Fibroblast of skin of right biceps (primary cell): ENCODE measurements around the gene REXO5.
A peak's percentile ranks its signal among the peaks of the same experiment; 100 is the strongest.
"Not testable (repeated sequence)": the region's sequence is repeated elsewhere in the genome, so short reads cannot be mapped to it uniquely, and the experiment has no call there.

Experiments used
- DNase-seq: peaks from one replicate; pipeline ENCODE4 v3.0.0-alpha.2; 2013

REXO5 gene

DNA sequence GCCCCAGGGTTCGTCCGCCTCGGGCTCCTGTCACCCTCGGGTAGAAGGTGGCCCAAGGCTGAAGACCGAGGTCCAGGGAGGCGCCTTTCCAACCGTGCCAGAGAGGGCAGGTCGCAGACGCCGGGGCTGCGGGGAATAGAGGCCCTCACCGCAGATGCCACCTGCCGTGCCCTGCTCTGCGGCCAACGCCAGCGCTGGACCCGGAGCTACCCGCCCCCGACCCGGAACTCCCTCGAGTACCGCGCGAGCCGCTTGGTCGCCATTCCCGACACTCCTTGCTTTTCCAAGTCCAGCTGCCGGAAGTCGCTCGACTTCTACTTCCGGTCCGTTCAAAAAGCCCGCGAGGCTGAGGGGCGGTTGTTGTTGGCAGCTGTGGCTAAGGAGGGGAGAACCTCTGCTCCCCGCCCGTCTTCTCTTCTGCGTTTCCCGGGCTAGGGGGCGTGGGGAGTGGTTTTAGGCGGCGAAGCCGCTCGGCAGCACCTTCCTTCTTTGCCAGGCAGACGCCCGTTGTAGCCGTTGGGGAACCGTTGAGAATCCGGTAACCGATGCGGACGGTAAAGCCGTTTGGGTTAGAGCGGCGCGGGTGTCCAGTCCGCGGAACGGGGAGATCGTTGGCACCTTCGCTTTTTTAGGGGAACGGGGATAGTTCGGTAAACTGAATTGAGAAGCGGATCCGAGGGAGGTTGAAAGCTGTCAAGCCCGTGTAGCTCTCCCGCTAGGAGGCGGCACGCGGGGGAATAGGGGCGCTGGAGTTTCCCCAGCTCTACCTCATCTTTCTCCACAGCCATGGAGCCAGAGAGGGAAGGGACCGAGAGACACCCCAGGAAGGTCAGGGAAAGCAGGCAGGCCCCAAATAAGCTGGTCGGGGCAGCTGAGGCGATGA, at the start of gene REXO5, which contains the start of gene ERI2:
TSS of gene REXO5 (plus strand) at position 360 of the 883 bp plus-strand sequence. CDS start at position 787, 427 bp downstream.
TSS of gene ERI2 (minus strand) at position 305 of the 883 bp plus-strand sequence. CDS start at position 263, 42 bp downstream.
- peak; percentile 97 for DNase-seq

- DNase-seq = no peak
Observed at GRCh38 chr16:20760346-20760745, 46.0 kb upstream of the REXO5 start.

GRCh38 chr16:20761175-20761574, 45.2 kb upstream of the REXO5 start:
- DNase-seq = no peak

- DNase-seq = no peak
Observed at GRCh38 chr16:20762404-20763123, 43.8 kb upstream of the REXO5 start.

DNA sequence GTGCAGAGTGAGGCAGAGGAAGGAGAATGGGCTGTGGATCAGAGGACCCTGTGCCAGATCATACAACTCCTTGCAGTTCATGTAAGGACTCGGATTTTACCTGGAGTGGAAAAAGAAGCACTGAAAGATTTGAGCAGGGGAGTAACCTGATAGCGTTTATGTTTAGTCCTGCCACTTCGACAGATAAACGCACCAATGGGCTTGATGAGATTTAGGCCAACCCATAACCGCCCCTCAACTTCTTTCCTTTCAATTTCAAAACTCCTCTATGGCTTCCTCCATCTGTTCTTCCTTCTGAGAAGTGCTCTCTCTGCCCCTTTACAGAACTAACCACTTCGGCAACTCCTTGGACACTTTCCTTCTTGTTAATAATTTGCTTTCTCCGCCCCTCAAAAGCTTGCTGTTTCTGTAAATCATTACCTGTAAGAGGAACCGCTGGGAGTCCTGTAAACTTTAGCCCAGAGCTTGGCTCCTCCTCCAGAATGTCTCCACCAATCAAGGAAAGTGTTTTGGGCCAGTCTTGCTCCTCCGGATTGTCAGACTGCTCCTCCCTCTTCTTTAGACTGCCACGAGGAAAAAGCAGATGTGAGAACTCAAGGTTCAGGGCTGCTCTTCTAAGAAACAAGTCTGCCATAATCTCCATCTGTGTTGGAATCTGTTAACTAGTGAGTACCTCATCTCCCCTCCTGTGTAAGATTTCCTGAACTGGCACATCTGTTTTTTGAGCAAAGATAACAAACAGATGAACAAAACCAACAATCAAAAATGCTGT, 42.7 kb upstream of the REXO5 start, which contains the start of gene ACSM3:
TSS of gene ACSM3 (plus strand) at position 554 of the 772 bp plus-strand sequence. CDS start 6,021 bp downstream, outside the sequence.
- peak; percentile 61 for DNase-seq

- DNase-seq = not testable (repeated sequence)
Observed at GRCh38 chr16:20764448-20764847, 41.9 kb upstream of the REXO5 start.

DNA sequence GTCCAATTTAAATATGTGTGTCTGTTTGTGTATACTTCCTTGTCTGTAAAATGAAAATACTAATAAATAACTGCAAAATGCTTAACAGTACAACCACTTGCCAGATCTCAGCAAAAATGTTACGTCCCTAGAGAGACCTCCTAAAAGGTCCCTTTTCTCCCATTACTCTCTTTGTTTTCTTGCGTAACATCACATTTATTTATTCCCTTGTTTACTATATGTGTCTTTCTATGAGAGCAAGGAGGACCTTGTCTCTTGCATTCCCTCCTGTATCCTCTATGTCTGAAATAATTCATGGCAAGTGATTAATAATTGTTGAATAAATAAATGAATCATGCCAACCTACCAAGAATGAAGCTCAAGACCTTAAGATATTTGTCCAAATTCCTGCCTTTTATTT, 40.6 kb upstream of the REXO5 start:
- DNase-seq = no peak

- DNase-seq = no peak
Observed at GRCh38 chr16:20766294-20766693, 40.0 kb upstream of the REXO5 start.

DNA sequence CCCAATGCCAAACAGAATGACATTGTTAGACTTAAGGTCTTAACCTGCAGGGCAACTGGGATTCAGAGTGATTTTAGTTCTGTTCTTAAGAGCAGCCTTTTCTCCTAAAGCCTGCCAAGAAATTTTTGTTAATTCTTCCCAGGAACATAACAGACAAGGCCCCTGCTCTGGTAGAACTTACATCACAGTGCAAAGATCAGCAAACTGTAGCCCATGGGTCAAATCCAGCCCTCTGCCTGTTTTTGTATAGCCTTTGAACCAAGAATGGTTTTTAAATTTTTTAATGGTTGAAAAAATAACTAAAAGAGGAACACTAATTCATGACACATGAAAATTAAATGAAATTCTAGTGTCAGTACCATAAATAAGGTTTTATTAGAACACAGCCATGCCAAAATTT, 38.8 kb upstream of the REXO5 start:
- no peak for DNase-seq

DNA sequence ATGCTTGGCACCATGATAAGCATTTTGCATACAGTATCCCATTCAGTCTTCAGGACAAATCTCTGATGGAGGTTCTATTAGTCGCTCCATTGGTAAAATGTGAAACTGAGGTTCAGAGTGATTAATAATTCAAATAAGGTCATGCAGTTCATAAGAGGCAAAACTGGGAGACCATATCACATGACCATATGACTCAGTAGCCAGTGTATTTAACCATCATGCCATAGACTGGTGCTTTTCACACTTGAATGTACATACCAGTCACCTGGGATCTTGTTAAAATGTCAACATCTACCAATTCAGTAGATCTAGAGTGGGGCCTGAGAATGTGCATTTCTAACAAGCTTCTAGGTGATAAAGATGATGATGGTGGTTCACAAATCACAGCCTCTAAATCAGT, 38.2 kb upstream of the REXO5 start:
- DNase-seq = no peak

GRCh38 chr16:20768818-20769217, 37.5 kb upstream of the REXO5 start:
- DNase-seq = no peak

DNA sequence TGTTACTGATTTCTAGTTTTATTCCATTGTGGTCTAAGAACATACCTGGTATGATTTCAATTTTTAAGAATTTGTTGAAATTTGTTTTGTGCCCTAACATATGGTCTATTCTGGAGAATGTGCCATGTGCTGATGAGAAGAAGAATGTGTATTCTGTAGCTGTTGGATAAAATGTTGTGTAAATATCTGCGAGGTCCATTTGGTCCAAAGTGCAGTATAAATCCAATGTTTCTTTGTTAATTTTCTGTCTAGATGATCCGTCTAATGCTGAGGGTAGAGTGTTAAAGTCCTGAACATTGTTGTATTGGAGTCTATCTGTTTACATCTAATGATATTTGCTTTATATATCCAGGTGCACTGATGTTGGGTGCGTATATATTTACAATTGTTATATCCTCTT, 32.6 kb upstream of the REXO5 start:
- DNase-seq = no peak

GRCh38 chr16:20774703-20775362, 31.5 kb upstream of the REXO5 start:
- DNase-seq = peak; percentile 41

GRCh38 chr16:20781697-20782096, 24.6 kb upstream of the REXO5 start:
- no peak for DNase-seq

DNA sequence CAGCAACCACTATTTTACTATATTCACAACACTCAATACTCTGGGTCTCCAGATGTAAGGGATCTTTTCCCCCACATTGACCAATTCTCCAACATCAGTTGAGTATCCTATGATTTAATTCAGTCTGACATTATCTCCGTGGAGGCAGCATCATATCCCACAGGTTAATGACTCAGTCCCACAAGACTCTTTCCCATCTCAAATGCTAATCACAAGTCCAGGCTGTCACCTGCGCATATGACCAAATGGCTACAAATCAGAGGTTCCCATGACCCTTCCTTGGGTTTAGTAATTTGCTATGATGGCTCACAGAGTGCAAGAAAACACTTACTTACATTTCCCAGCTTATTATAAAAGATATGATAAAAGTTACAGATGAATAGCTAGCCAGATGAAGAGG, 23.9 kb upstream of the REXO5 start:
- DNase-seq = no peak

- DNase-seq = no peak
Observed at GRCh38 chr16:20784204-20784603, 22.1 kb upstream of the REXO5 start.

- DNase-seq = no peak
Observed at GRCh38 chr16:20789130-20789529, 17.2 kb upstream of the REXO5 start.

- DNase-seq = peak; percentile 30
Observed at GRCh38 chr16:20791923-20792612, 14.3 kb upstream of the REXO5 start.

DNA sequence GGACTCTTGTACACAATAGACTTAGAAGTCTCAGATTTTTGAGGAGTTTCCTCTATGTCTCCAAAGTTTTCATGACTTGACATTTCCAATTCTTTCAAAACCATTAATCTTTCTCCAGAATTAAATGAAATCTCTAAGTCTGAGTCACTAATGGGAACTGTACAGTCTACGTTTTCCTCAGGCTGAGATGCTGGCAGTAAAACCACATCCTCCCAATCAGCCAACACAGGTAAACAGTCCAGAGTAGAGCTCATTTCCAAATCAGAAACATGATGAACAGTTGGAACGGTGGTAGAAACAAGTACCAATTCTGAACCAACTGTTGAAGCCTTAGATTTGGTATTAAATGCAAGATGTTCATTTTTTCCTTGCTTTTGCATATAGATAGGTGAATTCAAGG, 8.0 kb upstream of the REXO5 start:
- DNase-seq = no peak

DNA sequence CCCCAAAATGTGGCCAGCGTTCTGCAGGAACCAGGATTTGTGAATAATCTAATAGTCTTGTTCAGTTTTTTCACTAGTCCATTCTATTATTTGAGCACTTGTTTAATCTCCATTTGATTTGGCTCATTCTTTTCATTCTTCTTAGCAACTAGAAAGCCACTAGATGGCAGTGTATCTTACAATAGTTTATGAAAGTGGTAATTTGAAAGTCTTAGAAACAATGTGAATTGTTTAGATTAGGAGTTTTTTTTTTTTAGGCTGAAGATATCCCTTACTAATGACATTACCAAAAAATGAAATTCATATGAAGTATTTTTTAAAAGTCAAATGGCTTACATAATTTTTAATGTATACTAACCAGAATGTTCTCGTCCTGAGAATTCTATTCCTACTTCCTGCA, 6.7 kb upstream of the REXO5 start:
- DNase-seq = peak; percentile 12

DNA sequence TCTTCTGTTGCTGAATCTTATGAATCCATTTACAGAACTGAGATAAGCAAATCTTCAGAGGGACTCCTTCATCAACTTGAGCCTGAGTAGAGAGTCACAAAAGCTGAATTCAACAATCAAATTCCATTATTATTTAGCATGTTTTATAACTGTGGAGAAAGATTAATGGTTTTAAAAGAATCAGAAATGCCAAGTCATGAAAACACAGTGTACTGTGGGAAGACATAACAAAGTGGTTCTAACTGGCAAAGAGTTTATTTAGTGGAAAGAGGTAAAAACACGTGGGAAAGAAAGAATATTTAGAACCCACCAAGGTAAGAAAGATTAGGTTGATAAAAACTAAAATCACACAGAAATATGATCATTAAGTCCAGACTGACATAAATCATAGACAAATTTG, 5.0 kb upstream of the REXO5 start:
- no peak for DNase-seq

GRCh38 chr16:20803192-20803560, 3.2 kb upstream of the REXO5 start:
- DNase-seq = peak; percentile 32
